ENCODE results near the gene ASCL2. TPM values are rescaled to one million over a fixed set of nuclear protein-coding genes. Genes with fewer than 3 reads are reported as not detected.

Gene ASCL2
- total RNA-seq, 1 donor from 2014 or later = 5.6 TPM

GRCh38 chr11:2223153-2223794 is 47.1 kb downstream of the ASCL2 start:
- TF ChIP-seq CTCF (conservative IDR thresholded peaks at IDR 0.05) = no peak
- Mint-ChIP-seq H3K27ac (peak overlapping the region; percentile 9), H3K4me1 (ENCODE audit: unreplicated experiment) (peaks cover 9% of the 10 kb centered on the region), H3K4me3 (no peak overlapping the region), H3K27me3 (peaks cover 9% of the 10 kb centered on the region), H3K36me3 (no peaks in the 10 kb centered on the region), H3K9me3 (peaks cover 17% of the 10 kb centered on the region)
- DNase-seq (ENCODE audit: extremely low spot score, unreplicated experiment) = no peak

GRCh38 chr11:2222451-2222850 is 47.9 kb downstream of the ASCL2 start:
- no peaks in the 10 kb centered on the region for H3K36me3 Mint-ChIP-seq
- no peak overlapping the region for H3K27ac Mint-ChIP-seq
- no peak for DNase-seq (ENCODE audit: extremely low spot score, unreplicated experiment)
- H3K9me3 Mint-ChIP-seq = peaks cover 17% of the 10 kb centered on the region
- no peak for TF ChIP-seq CTCF (conservative IDR thresholded peaks at IDR 0.05)
- H3K4me3 Mint-ChIP-seq = no peak overlapping the region
- H3K4me1 Mint-ChIP-seq (ENCODE audit: unreplicated experiment) = peaks cover 9% of the 10 kb centered on the region
- peaks cover 13% of the 10 kb centered on the region for H3K27me3 Mint-ChIP-seq

GRCh38 chr11:2221591-2221990 is 48.8 kb downstream of the ASCL2 start:
- Mint-ChIP-seq H3K27me3 (peaks cover 13% of the 10 kb centered on the region), H3K4me1 (ENCODE audit: unreplicated experiment) (peaks cover 9% of the 10 kb centered on the region), H3K36me3 (no peaks in the 10 kb centered on the region), H3K4me3 (no peak overlapping the region), H3K27ac (no peak overlapping the region), H3K9me3 (peaks cover 17% of the 10 kb centered on the region)
- no peak for TF ChIP-seq CTCF (conservative IDR thresholded peaks at IDR 0.05)
- DNase-seq (ENCODE audit: extremely low spot score, unreplicated experiment) = no peak

- Mint-ChIP-seq H3K4me1 (ENCODE audit: unreplicated experiment) (peaks cover 9% of the 10 kb centered on the region), H3K4me3 (no peak overlapping the region), H3K27ac (no peak overlapping the region), H3K9me3 (peaks cover 17% of the 10 kb centered on the region), H3K27me3 (peaks cover 13% of the 10 kb centered on the region), H3K36me3 (no peaks in the 10 kb centered on the region)
- no peak for DNase-seq (ENCODE audit: extremely low spot score, unreplicated experiment)
- TF ChIP-seq CTCF (conservative IDR thresholded peaks at IDR 0.05) = no peak
These were observed 49.4 kb downstream of the ASCL2 start for GRCh38 chr11:2221024-2221423.

GRCh38 chr11:2220173-2220771 is 50.1 kb downstream of the ASCL2 start:
- DNase-seq (ENCODE audit: extremely low spot score, unreplicated experiment) = no peak
- peaks cover 13% of the 10 kb centered on the region for H3K27me3 Mint-ChIP-seq

More at GRCh38 chr11:2220173-2220771, 50.1 kb downstream of the ASCL2 start:
- no peak for TF ChIP-seq CTCF (conservative IDR thresholded peaks at IDR 0.05)
- Mint-ChIP-seq H3K36me3 (no peaks in the 10 kb centered on the region), H3K4me3 (no peak overlapping the region), H3K4me1 (ENCODE audit: unreplicated experiment) (peaks cover 9% of the 10 kb centered on the region), H3K27ac (no peak overlapping the region), H3K9me3 (peaks cover 17% of the 10 kb centered on the region)

All from type B pancreatic cell (in vitro differentiated cells).